Measurements from ENCODE around the gene DUSP9. TPM values are rescaled to one million over a fixed set of nuclear protein-coding genes. Genes with fewer than 3 reads are reported as not detected.

Gene DUSP9
- total RNA-seq, 1 donor from 2014 or later: not detected

- H3K9me3 ChIP-seq: peaks cover 0 to 3% of the 10 kb centered on the region in 2 donors
- no peak overlapping the region for H3K4me3 ChIP-seq
- intact Hi-C loops (cut with DNase I): no loop called here
- TF ChIP-seq CTCF (IDR thresholded peaks at IDR 0.05): no peak
- H3K27ac ChIP-seq: no peak overlapping the region
- H3K27me3 ChIP-seq: peaks cover 4% of the 10 kb centered on the region
- H3K4me1 ChIP-seq: no peaks in the 10 kb centered on the region
- H3K36me3 ChIP-seq: no peaks in the 10 kb centered on the region
- DNase-seq (ENCODE audit: low spot score in 2 of 2): no peak
These were observed 15.0 kb upstream of the DUSP9 start for GRCh38 chrX:153631907-153632594.

DNA sequence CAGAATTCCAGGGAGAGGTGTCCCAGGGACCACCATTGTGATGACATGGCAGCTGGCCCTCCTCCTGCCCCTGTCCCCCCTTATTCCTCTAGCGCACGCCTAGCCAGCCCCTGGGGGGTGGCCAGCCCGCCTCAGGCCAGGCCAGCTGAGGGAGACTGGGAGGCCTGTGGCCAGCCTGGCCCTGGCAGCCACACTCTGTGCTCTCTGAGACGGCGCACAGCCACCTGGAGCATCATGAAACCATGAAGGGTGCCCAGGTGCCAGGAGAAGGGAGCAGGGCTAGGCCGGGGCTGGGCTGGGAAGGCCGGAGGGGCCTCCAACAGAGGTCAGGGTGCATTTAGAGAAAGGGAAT is 14.4 kb upstream of the DUSP9 start:
- intact Hi-C loops (cut with DNase I): no loop called here
- Histone ChIP-seq H3K27me3 (peaks cover 4% of the 10 kb centered on the region), H3K36me3 (no peaks in the 10 kb centered on the region)

GRCh38 chrX:153633048-153633447 is 14.0 kb upstream of the DUSP9 start:
- DNase-seq (ENCODE audit: low spot score in 2 of 2): no peak
- intact Hi-C loops (cut with DNase I): no loop called here
- H3K36me3 ChIP-seq: no peaks in the 10 kb centered on the region
- no peak for TF ChIP-seq CTCF (IDR thresholded peaks at IDR 0.05)
- no peaks in the 10 kb centered on the region for H3K4me1 ChIP-seq
- peaks cover 4% of the 10 kb centered on the region for H3K27me3 ChIP-seq
- H3K27ac ChIP-seq: no peak overlapping the region
- peaks cover 0 to 3% of the 10 kb centered on the region in 2 donors for H3K9me3 ChIP-seq
- H3K4me3 ChIP-seq: no peak overlapping the region

More for the DNA sequence above, 14.4 kb upstream of the DUSP9 start:
- peaks cover 0 to 3% of the 10 kb centered on the region in 2 donors for H3K9me3 ChIP-seq
- DNase-seq (ENCODE audit: low spot score in 2 of 2): no peak
- no peak overlapping the region for H3K4me3 ChIP-seq
- H3K27ac ChIP-seq: no peak overlapping the region
- H3K4me1 ChIP-seq: no peaks in the 10 kb centered on the region
- no peak for TF ChIP-seq CTCF (IDR thresholded peaks at IDR 0.05)

DNA sequence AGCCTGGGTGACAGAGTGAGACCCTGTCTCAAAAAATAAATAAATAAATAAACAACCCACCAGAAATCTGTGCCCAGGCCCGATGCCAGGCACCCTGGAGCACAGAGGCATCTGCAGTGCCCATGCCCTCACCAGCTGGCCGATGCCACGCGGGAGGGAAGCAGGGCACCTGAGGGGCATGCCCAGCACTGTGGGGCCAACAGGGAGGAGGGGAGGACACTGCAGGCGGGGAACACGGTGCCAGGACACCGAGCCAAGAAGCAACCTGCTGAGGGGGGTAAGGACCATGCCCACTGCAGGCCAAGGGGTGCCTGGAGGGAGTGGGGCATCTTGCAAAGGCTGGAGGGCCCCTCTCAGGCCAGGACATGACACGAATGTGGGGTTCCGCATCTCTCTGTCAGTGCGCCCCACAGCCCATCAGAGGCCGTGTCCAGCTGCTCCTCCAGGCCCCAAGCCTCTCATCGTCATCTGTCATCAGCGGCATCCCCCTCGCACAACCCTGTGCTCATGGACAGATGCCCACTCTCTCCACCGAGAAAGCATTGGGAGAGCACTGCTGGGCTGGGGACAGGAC is 13.3 kb upstream of the DUSP9 start:
- DNase-seq (ENCODE audit: low spot score in 2 of 2): no peak
- H3K4me3 ChIP-seq: no peak overlapping the region
- TF ChIP-seq CTCF (IDR thresholded peaks at IDR 0.05): no peak
- no peaks in the 10 kb centered on the region for H3K4me1 ChIP-seq
- H3K9me3 ChIP-seq: peaks cover 0 to 3% of the 10 kb centered on the region in 2 donors
- no peaks in the 10 kb centered on the region for H3K36me3 ChIP-seq
- peaks cover 4% of the 10 kb centered on the region for H3K27me3 ChIP-seq
- no peak overlapping the region for H3K27ac ChIP-seq
- intact Hi-C loops (cut with DNase I): no loop called here

DNA sequence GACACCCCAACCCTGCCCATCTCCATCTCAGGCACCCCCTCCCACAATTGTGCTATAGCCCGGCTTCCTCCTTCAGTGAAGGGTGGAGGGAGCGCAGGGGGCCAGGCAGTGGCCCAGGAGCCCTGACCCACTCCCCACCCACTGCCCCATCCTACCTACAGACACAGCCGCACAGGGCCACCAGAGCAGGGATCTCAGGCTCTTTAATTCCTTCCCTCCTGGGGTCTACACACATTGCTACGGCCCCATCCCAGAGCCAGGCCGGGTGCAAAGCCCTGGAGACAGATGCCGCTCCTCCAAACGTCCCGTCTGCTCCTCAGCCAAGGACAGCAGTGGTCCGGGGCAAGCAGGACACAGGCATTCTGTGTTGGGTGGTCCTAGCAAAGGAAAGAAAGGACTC is 12.8 kb upstream of the DUSP9 start:
- Histone ChIP-seq H3K9me3 (peaks cover 0 to 3% of the 10 kb centered on the region in 2 donors), H3K4me3 (no peak overlapping the region), H3K27ac (no peak overlapping the region), H3K27me3 (peaks cover 4% of the 10 kb centered on the region), H3K4me1 (no peaks in the 10 kb centered on the region), H3K36me3 (no peaks in the 10 kb centered on the region)
- DNase-seq (ENCODE audit: low spot score in 2 of 2): peak in 1 of 2 donors; percentile 4
- intact Hi-C loops (cut with DNase I): no loop called here
- no peak for TF ChIP-seq CTCF (IDR thresholded peaks at IDR 0.05)

All from ascending aorta (tissue), 2 donors.